Measurements from ENCODE around the gene SNX9.

Gene SNX9

DNA sequence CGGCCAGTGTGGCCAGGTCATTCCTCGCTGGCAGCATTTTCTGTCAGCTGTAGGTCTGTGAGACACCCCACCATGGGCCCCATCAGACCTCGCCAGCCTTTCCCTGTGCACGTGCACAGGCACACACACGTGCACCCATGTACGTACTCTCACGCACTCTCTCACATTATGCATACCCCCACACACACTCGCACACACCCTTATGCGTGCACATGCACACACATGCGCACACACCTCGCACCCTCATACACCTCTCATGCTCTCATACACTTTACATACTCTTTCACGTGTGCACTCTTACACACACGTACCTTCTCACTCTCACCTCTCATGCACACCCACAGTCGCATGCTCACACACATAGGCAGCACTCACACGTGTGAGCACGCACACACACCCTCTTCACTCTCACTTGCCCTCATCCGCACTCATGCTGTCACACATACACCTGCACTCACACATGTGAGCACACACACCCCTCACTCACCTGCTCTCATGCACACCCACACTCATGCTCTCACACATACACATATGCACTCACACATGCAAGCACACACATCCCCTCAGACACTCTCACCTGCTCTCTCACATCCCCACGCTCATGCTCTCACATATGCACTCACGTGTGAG is 46.7 kb downstream of the SNX9 start (continued):
- TF ChIP-seq KLF17 (tag by site-specific recombination; IDR thresholded peaks at IDR 0.05) (no peak), KLF16 (tag by site-specific recombination; IDR thresholded peaks at IDR 0.05) (no peak), ZNF660 (tag by site-specific recombination; IDR thresholded peaks at IDR 0.05) (no peak), ZNF76 (tag by site-specific recombination; IDR thresholded peaks at IDR 0.05; ENCODE audit: borderline replicate concordance, low read depth) (no peak)
- TF ChIP-seq, protein P1, sequence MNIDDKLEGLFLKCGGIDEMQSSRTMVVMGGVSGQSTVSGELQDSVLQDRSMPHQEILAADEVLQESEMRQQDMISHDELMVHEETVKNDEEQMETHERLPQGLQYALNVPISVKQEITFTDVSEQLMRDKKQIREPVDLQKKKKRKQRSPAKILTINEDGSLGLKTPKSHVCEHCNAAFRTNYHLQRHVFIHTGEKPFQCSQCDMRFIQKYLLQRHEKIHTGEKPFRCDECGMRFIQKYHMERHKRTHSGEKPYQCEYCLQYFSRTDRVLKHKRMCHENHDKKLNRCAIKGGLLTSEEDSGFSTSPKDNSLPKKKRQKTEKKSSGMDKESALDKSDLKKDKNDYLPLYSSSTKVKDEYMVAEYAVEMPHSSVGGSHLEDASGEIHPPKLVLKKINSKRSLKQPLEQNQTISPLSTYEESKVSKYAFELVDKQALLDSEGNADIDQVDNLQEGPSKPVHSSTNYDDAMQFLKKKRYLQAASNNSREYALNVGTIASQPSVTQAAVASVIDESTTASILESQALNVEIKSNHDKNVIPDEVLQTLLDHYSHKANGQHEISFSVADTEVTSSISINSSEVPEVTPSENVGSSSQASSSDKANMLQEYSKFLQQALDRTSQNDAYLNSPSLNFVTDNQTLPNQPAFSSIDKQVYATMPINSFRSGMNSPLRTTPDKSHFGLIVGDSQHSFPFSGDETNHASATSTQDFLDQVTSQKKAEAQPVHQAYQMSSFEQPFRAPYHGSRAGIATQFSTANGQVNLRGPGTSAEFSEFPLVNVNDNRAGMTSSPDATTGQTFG (tag by site-specific recombination; IDR thresholded peaks at IDR 0.05; ENCODE audit: borderline replicate concordance): no peak

DNA sequence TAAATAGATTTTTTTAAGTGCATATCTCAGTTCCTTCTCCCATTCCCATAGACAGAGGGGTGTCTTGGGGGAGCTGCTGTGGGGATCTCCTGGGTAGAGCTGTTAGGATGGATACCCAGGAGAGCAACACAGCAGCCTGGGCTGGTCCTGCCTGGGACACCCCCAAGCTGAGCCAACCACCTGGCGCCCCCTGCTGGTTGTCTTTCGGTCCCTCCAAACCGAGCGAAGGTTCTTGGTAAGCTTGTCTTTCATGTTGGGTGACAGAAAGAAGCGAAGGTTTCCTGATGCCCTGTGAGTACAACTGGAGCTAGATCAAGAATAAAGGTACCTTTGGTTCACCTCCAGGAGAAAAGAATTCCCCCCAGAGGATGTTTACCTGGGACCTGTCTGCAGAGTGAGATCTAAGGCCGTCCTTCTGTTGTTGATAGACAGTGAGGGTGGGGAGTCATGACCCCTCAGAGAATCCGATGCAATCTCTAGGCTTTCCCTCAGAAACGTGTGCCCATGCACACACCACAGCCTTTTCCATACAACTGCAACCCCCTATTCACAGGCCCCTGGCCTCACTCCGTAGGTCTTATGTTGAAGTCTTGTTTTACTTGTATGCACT is 50.8 kb downstream of the SNX9 start:
- Histone ChIP-seq H3K4me3 (ENCODE audit: low read depth, low read length) (no peak overlapping the region), H3K27ac (ENCODE audit: extremely low read depth, low read depth, low read length) (no peak overlapping the region), H3K4me1 (ENCODE audit: control insufficient read depth, insufficient read depth, low read length) (no peaks in the 10 kb centered on the region), H3K36me3 (ENCODE audit: control insufficient read depth in 2 of 2, insufficient read depth in 1 of 2, low read length in 2 of 2) (peaks cover 31 to 62% of the 10 kb centered on the region in 2 experiments), H3K9me3 (ENCODE audit: control insufficient read depth, insufficient read depth, low read depth, low read length) (no peaks in the 10 kb centered on the region)
- ChIA-PET CTCF (interaction anchor here (0.5 to 8.2 kb wide), 49 partner anchors 11 to 1142 kb away, joined by 3 to 143 read pairs (median 4); no protein-coding TSS in a partner anchor), POLR2A (interaction anchor here (1.1 to 1.2 kb wide), 2 partner anchors 111 to 551 kb away, joined by 3 to 4 read pairs; partner anchors contain the start of gene TMEM242)
- TF ChIP-seq CTCF (tag by site-specific recombination; IDR thresholded peaks at IDR 0.05) (peak; percentile 72), ZBTB11 (tag by site-specific recombination; conservative IDR thresholded peaks at IDR 0.05; ENCODE audit: low read depth) (no peak), ZNF114 (tag by site-specific recombination; IDR thresholded peaks at IDR 0.05) (no peak), ZFP3 (tag by site-specific recombination; IDR thresholded peaks at IDR 0.05; ENCODE audit: low read depth) (no peak), FEZF1 (tag by site-specific recombination; IDR thresholded peaks at IDR 0.05) (no peak)
- TF ChIP-seq, protein P2, sequence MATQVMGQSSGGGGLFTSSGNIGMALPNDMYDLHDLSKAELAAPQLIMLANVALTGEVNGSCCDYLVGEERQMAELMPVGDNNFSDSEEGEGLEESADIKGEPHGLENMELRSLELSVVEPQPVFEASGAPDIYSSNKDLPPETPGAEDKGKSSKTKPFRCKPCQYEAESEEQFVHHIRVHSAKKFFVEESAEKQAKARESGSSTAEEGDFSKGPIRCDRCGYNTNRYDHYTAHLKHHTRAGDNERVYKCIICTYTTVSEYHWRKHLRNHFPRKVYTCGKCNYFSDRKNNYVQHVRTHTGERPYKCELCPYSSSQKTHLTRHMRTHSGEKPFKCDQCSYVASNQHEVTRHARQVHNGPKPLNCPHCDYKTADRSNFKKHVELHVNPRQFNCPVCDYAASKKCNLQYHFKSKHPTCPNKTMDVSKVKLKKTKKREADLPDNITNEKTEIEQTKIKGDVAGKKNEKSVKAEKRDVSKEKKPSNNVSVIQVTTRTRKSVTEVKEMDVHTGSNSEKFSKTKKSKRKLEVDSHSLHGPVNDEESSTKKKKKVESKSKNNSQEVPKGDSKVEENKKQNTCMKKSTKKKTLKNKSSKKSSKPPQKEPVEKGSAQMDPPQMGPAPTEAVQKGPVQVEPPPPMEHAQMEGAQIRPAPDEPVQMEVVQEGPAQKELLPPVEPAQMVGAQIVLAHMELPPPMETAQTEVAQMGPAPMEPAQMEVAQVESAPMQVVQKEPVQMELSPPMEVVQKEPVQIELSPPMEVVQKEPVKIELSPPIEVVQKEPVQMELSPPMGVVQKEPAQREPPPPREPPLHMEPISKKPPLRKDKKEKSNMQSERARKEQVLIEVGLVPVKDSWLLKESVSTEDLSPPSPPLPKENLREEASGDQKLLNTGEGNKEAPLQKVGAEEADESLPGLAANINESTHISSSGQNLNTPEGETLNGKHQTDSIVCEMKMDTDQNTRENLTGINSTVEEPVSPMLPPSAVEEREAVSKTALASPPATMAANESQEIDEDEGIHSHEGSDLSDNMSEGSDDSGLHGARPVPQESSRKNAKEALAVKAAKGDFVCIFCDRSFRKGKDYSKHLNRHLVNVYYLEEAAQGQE (tag by site-specific recombination; IDR thresholded peaks at IDR 0.05): 0 out of 2 replicates have a peak, but pooled peaks have one; percentile 16
- TF ChIP-seq, protein P3, sequence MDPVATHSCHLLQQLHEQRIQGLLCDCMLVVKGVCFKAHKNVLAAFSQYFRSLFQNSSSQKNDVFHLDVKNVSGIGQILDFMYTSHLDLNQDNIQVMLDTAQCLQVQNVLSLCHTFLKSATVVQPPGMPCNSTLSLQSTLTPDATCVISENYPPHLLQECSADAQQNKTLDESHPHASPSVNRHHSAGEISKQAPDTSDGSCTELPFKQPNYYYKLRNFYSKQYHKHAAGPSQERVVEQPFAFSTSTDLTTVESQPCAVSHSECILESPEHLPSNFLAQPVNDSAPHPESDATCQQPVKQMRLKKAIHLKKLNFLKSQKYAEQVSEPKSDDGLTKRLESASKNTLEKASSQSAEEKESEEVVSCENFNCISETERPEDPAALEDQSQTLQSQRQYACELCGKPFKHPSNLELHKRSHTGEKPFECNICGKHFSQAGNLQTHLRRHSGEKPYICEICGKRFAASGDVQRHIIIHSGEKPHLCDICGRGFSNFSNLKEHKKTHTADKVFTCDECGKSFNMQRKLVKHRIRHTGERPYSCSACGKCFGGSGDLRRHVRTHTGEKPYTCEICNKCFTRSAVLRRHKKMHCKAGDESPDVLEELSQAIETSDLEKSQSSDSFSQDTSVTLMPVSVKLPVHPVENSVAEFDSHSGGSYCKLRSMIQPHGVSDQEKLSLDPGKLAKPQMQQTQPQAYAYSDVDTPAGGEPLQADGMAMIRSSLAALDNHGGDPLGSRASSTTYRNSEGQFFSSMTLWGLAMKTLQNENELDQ (tag by site-specific recombination; IDR thresholded peaks at IDR 0.05; ENCODE audit: low read depth): no peak
- TF ChIP-seq, protein P4, sequence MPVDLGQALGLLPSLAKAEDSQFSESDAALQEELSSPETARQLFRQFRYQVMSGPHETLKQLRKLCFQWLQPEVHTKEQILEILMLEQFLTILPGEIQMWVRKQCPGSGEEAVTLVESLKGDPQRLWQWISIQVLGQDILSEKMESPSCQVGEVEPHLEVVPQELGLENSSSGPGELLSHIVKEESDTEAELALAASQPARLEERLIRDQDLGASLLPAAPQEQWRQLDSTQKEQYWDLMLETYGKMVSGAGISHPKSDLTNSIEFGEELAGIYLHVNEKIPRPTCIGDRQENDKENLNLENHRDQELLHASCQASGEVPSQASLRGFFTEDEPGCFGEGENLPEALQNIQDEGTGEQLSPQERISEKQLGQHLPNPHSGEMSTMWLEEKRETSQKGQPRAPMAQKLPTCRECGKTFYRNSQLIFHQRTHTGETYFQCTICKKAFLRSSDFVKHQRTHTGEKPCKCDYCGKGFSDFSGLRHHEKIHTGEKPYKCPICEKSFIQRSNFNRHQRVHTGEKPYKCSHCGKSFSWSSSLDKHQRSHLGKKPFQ (tag by site-specific recombination; IDR thresholded peaks at IDR 0.05): no peak
- TF ChIP-seq, protein P5, sequence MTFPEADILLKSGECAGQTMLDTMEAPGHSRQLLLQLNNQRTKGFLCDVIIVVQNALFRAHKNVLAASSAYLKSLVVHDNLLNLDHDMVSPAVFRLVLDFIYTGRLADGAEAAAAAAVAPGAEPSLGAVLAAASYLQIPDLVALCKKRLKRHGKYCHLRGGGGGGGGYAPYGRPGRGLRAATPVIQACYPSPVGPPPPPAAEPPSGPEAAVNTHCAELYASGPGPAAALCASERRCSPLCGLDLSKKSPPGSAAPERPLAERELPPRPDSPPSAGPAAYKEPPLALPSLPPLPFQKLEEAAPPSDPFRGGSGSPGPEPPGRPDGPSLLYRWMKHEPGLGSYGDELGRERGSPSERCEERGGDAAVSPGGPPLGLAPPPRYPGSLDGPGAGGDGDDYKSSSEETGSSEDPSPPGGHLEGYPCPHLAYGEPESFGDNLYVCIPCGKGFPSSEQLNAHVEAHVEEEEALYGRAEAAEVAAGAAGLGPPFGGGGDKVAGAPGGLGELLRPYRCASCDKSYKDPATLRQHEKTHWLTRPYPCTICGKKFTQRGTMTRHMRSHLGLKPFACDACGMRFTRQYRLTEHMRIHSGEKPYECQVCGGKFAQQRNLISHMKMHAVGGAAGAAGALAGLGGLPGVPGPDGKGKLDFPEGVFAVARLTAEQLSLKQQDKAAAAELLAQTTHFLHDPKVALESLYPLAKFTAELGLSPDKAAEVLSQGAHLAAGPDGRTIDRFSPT (tag by site-specific recombination; IDR thresholded peaks at IDR 0.05): no peak

Measured in HEK293 (cell line).